Mesendoderm (in vitro differentiated cells): ENCODE data around the gene ETFB.

Source experiments
- DNase-seq: peaks from one replicate; pipeline ENCODE4 v3.0.0; 2013
- H2AK5ac ChIP-seq: 2 replicates; pipeline ENCODE4 v1.6.1; 2013; ENCODE audit warnings: low read length, inconsistent platforms
- H2BK120ac ChIP-seq: 2 replicates; pipeline ENCODE4 v1.6.1; 2013; ENCODE audit warnings: low read depth, mild to moderate bottlenecking, low read length, moderate library complexity, mixed read lengths
- H2BK15ac ChIP-seq: replicated peaks from 2 replicates; pipeline ENCODE4 v1.6.1; 2013; ENCODE audit warnings: low read depth, mild to moderate bottlenecking, moderate library complexity
- H2BK5ac ChIP-seq: 2 replicates; pipeline ENCODE4 v1.6.1; 2013; ENCODE audit warnings: low read length, inconsistent platforms
- H3K18ac ChIP-seq: 2 replicates; pipeline ENCODE4 v1.6.1; 2013; ENCODE audit warnings: mild to moderate bottlenecking, low read length, mixed read lengths
- H3K23ac ChIP-seq: one replicate; pipeline ENCODE4 v1.6.1; 2013; ENCODE audit warnings: low read length
- H3K27ac ChIP-seq: 2 replicates; pipeline ENCODE4 v1.5.1; 2013; ENCODE audit warnings: low read depth, mild to moderate bottlenecking, inconsistent platforms, low read length, moderate library complexity
- H3K27me3 ChIP-seq: 2 replicates; pipeline ENCODE4 v1.6.1; 2013; ENCODE audit warnings: low read length, control low read depth, mild to moderate bottlenecking, inconsistent platforms; ENCODE audit not compliant: insufficient read depth, poor library complexity
- H3K36me3 ChIP-seq: 2 replicates; pipeline ENCODE4 v1.6.1; 2013; ENCODE audit warnings: low read length, inconsistent platforms; ENCODE audit not compliant: control insufficient read depth, insufficient read depth
- H3K4ac ChIP-seq: one replicate; pipeline ENCODE4 v1.6.1; 2013; ENCODE audit warnings: low read depth, mild to moderate bottlenecking, low read length, moderate library complexity
- H3K4me1 ChIP-seq: 2 replicates; pipeline ENCODE4 v1.6.1; 2013; ENCODE audit warnings: low read depth, low read length, inconsistent platforms; ENCODE audit not compliant: control insufficient read depth
- H3K4me2 ChIP-seq: 2 replicates; pipeline ENCODE4 v1.6.1; 2013; ENCODE audit warnings: low read length
- H3K4me3 ChIP-seq: 2 replicates; pipeline ENCODE4 v1.5.1; 2013; ENCODE audit warnings: mild to moderate bottlenecking, low read length
- H3K56ac ChIP-seq: one replicate; pipeline ENCODE4 v1.6.1; 2013; ENCODE audit warnings: low read length
- H3K79me1 ChIP-seq: 2 replicates; pipeline ENCODE4 v1.6.1; 2013; ENCODE audit warnings: low read length, inconsistent platforms
- H3K79me2 ChIP-seq: 2 replicates; pipeline ENCODE4 v1.6.1; 2013; ENCODE audit warnings: mild to moderate bottlenecking, low read length; ENCODE audit not compliant: control insufficient read depth, insufficient read depth
- H3K9ac ChIP-seq: 2 replicates; pipeline ENCODE4 v1.6.1; 2013; ENCODE audit warnings: low read length, inconsistent platforms
- H4K5ac ChIP-seq: one replicate; pipeline ENCODE4 v1.6.1; 2013; ENCODE audit warnings: low read length
- H4K8ac ChIP-seq: one replicate; pipeline ENCODE4 v1.6.1; 2013; ENCODE audit warnings: low read depth, mild to moderate bottlenecking, control low read depth, low read length, moderate library complexity
- WGBS: extraction: QIAGEN DNeasy Blood & Tissue Kit; methylation state at CpG from one replicate; pipeline ENCODE4 v1.1.7; 2013; ENCODE audit warnings: low lambda C conversion rate, missing lambda C conversion rate; ENCODE audit not compliant: insufficient coverage; ENCODE audit errors: extremely low coverage; 5-methylcytosine and 5-hydroxymethylcytosine counted together

Gene ETFB

DNA sequence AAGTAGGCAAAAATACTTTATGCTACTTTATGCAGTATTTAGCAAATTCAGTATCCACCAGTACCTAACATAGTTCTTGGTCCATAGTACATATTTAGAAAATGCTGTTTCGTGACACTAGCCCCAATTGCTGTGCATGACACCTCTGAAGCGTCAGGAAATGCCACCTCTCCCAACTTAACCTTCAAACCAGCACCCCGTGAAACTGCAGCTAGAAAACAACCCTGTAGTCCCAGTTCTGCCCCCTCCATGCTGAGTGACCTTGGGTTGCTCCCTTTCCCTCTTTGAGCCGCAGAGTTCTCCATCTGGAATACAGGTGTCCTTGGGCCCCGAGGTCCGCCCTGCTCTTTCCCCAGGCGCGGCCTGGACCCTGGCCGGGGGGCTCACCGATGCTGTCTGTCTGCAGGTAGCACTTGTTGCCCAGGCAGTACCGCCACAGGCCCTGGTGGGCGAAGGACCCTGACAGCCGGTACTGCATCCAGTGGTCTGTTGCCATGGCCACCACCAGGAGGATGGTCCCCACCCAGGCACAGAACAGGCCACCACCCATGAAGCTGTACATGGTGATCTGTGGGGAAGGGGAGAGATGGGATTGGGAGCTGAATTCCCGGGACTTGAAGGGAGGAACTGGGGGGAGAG, 20.8 kb upstream of the ETFB start:
- Histone ChIP-seq H3K27ac (no peak overlapping the region), H3K79me2 (no peaks in the 10 kb centered on the region), H3K27me3 (no peaks in the 10 kb centered on the region), H2BK120ac (no peak overlapping the region), H3K23ac (no peak overlapping the region), H3K4me1 (no peaks in the 10 kb centered on the region), H4K5ac (no peak overlapping the region), H3K4me2 (no peak overlapping the region), H3K36me3 (no peaks in the 10 kb centered on the region), H4K8ac (no peak overlapping the region), H3K9ac (no peak overlapping the region), H2AK5ac (no peak overlapping the region), H2BK15ac (no peak overlapping the region), H3K4me3 (no peak overlapping the region), H3K79me1 (no peaks in the 10 kb centered on the region), H2BK5ac (no peak overlapping the region), H3K18ac (no peak overlapping the region), H3K56ac (no peak overlapping the region), H3K4ac (no peak overlapping the region)
- WGBS, result no CpG with 5 or more reads among the region's 14 CpGs
- no peak for DNase-seq

DNA sequence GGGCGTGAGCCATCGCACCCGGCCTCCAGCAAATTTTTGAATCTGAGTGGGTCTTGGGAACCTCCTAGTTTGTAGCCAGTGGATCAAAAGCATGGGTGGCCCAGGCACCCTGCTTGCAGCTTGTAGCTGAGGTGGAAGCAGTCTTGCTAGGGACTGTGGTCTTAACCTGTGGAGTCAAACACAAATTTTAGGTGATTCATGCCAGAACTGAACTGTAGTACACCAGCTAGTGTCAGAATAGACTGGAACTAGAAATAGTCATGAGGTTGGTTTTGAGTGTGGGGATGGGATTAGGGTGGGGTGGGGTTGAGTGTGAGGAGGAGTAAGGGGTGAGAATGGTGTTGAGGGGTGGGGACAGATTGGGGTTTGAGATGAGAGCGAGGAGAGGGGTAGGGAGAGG, 15.8 kb upstream of the ETFB start:
- H3K27ac ChIP-seq, result no peak overlapping the region
- no peak for DNase-seq
- no peak overlapping the region for H2BK120ac ChIP-seq
- H2AK5ac ChIP-seq, result no peak overlapping the region
- no peak overlapping the region for H2BK5ac ChIP-seq
- no peaks in the 10 kb centered on the region for H3K79me2 ChIP-seq
- no peaks in the 10 kb centered on the region for H3K36me3 ChIP-seq
- no peak overlapping the region for H3K56ac ChIP-seq
- no peak overlapping the region for H3K9ac ChIP-seq
- WGBS, result no CpG with 5 or more reads among the region's 4 CpGs
- H3K23ac ChIP-seq, result no peak overlapping the region
- no peak overlapping the region for H3K4me3 ChIP-seq
- H3K4me1 ChIP-seq, result no peaks in the 10 kb centered on the region
- no peak overlapping the region for H3K4ac ChIP-seq
- no peak overlapping the region for H3K18ac ChIP-seq
- no peaks in the 10 kb centered on the region for H3K79me1 ChIP-seq
- H2BK15ac ChIP-seq, result no peak overlapping the region
- H4K8ac ChIP-seq, result no peak overlapping the region
- H3K27me3 ChIP-seq, result no peaks in the 10 kb centered on the region
- no peak overlapping the region for H4K5ac ChIP-seq
- H3K4me2 ChIP-seq, result no peak overlapping the region

DNA sequence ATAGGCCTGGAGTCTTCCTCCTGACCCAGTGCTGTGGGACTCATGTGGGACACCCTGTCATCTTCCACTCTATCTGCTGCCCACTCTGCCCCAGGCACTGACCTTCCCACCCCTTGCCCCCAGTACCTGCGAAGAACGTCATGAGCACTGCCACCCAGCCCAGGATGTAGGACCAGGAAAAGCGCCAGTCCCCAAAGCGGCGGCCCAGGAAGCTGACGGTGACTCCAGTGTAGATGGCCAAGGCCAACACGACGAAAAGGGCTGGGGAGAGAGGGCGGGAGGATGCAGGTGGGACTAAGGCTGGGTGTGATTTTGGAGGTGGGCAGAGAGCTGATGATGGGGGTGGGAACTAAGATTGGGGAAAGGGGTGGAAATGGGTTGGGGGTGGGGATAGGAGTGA, 14.2 kb upstream of the ETFB start:
- no peaks in the 10 kb centered on the region for H3K79me2 ChIP-seq
- no peak overlapping the region for H2BK15ac ChIP-seq
- H3K4me1 ChIP-seq, result no peaks in the 10 kb centered on the region
- H3K36me3 ChIP-seq, result no peaks in the 10 kb centered on the region
- no peak overlapping the region for H3K18ac ChIP-seq
- no peak overlapping the region for H3K4me3 ChIP-seq
- no peak overlapping the region for H3K4me2 ChIP-seq
- H3K79me1 ChIP-seq, result no peaks in the 10 kb centered on the region
- no peak overlapping the region for H3K9ac ChIP-seq
- no peak overlapping the region for H3K56ac ChIP-seq
- no peak overlapping the region for H2AK5ac ChIP-seq
- no peak overlapping the region for H3K23ac ChIP-seq
- H2BK5ac ChIP-seq, result no peak overlapping the region
- no peaks in the 10 kb centered on the region for H3K27me3 ChIP-seq
- no peak overlapping the region for H3K27ac ChIP-seq
- no peak overlapping the region for H2BK120ac ChIP-seq
- WGBS, result no CpG with 5 or more reads among the region's 9 CpGs
- H3K4ac ChIP-seq, result no peak overlapping the region
- DNase-seq, result no peak
- H4K5ac ChIP-seq, result no peak overlapping the region
- H4K8ac ChIP-seq, result no peak overlapping the region

DNA sequence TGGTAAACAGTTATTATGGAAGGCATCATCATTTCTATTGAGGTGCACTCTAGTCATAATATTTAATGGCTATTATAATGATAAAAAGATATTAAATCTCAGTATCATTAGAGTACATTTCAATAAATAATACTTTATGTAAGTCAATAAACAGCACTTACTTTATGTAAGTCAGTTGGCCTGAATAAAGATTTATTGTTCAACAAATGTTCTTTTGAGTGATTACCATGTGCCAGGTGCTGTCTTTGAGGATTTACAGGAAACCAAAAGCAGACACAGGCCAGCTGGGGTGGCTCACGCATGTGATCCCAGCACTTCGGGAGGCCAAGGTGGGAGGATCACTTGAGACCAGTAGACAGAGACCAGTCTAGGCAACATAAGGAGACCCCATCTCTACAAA, 11.2 kb upstream of the ETFB start:
- H3K36me3 ChIP-seq, result no peaks in the 10 kb centered on the region
- no peak overlapping the region for H3K23ac ChIP-seq
- no peak overlapping the region for H3K4me2 ChIP-seq
- no peaks in the 10 kb centered on the region for H3K79me1 ChIP-seq
- no peak overlapping the region for H2BK120ac ChIP-seq
- H2AK5ac ChIP-seq, result no peak overlapping the region
- no peak overlapping the region for H3K27ac ChIP-seq
- no CpG with 5 or more reads among the region's 2 CpGs for WGBS
- H4K5ac ChIP-seq, result no peak overlapping the region
- H3K79me2 ChIP-seq, result no peaks in the 10 kb centered on the region
- no peak overlapping the region for H3K9ac ChIP-seq
- no peak overlapping the region for H3K4ac ChIP-seq
- no peaks in the 10 kb centered on the region for H3K4me1 ChIP-seq
- H3K4me3 ChIP-seq, result no peak overlapping the region
- DNase-seq, result no peak
- no peak overlapping the region for H2BK5ac ChIP-seq
- no peak overlapping the region for H2BK15ac ChIP-seq
- H3K27me3 ChIP-seq, result no peaks in the 10 kb centered on the region
- H4K8ac ChIP-seq, result no peak overlapping the region
- H3K18ac ChIP-seq, result no peak overlapping the region
- H3K56ac ChIP-seq, result no peak overlapping the region

DNA sequence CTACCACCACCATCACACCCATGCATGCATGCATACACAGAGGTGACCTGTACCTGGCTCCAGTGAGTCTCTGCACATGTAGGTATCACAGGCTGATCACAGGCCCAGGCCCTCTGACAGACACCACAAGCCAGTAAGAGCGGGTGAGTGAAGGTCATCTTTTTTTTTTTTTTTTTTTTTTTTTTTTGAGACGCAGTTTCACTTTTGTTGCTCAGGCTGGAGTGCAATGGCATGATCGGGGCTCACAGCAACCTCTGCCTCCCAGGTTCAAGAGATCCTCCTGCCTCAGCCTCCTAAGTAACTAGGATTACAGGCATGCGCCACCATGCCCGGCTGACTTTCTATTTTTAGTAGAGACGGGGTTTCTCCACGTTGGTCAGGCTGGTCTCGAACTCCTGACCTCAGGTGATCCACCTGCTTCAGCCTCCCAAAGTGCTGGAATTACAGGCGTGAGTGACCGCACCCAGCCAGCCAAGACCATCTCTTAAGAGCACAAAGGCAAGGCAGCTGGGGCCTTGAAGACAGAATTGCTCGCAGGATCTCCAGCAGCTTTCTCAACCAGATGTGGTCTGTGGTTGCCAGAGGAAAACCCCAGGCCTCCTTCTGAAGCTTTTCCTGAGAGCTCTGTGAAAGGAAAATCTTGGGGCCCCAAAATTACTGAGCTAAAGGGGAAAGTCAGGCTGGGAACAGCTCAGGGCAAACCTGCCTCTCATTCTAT, 9.5 kb upstream of the ETFB start:
- H3K79me2 ChIP-seq, result no peaks in the 10 kb centered on the region
- H3K9ac ChIP-seq, result no peak overlapping the region
- DNase-seq, result no peak
- no peak overlapping the region for H4K8ac ChIP-seq
- no peak overlapping the region for H3K56ac ChIP-seq
- H3K4me1 ChIP-seq, result no peaks in the 10 kb centered on the region
- H2AK5ac ChIP-seq, result no peak overlapping the region
- no peak overlapping the region for H3K4ac ChIP-seq
- H3K4me2 ChIP-seq, result no peak overlapping the region
- no peak overlapping the region for H4K5ac ChIP-seq
- WGBS, result no CpG with 5 or more reads among the region's 11 CpGs
- H3K27ac ChIP-seq, result no peak overlapping the region
- H3K18ac ChIP-seq, result no peak overlapping the region
- H2BK120ac ChIP-seq, result no peak overlapping the region
- H3K4me3 ChIP-seq, result no peak overlapping the region
- no peaks in the 10 kb centered on the region for H3K79me1 ChIP-seq
- no peak overlapping the region for H2BK5ac ChIP-seq
- no peak overlapping the region for H3K23ac ChIP-seq
- no peak overlapping the region for H2BK15ac ChIP-seq
- H3K27me3 ChIP-seq, result no peaks in the 10 kb centered on the region
- no peaks in the 10 kb centered on the region for H3K36me3 ChIP-seq
